Left lung (tissue), 10 donors: ENCODE measurements around the gene DUSP23. TPM values are rescaled to one million over a fixed set of nuclear protein-coding genes. Genes with fewer than 3 reads are reported as not detected.

Source experiments
- ATAC-seq: fragments of 200-7000 bp; cut with Tn5 transposase; one replicate; pipeline ENCODE4 v1.9.1; 2020; ENCODE audit warnings: moderate library complexity
- DNase-seq, 4 donors: peaks; one replicate each; pipeline ENCODE4 v3.0.0-alpha.2; 2013 to 2020
- H3K27ac ChIP-seq, 2 donors: fragments of 200-600 bp; sonication (generic) in 1 of 2; one replicate each; pipeline versions ENCODE4 v1.5.0 to v1.8.0; 2020 to 2021
- H3K27me3 ChIP-seq, 2 donors: fragments of 200-600 bp; sonication (generic) in 1 of 2; one replicate each; pipeline versions ENCODE4 v1.5.0 to v1.8.0; 2020 to 2021
- H3K36me3 ChIP-seq, 2 donors: fragments of 200-600 bp; sonication (generic) in 1 of 2; one replicate each; pipeline versions ENCODE4 v1.5.0 to v1.8.0; 2020 to 2021
- H3K4me1 ChIP-seq, 2 donors: fragments of 200-600 bp; one replicate each; pipeline ENCODE4 v1.8.0; 2021
- H3K4me3 ChIP-seq, 2 donors: fragments of 200-600 bp; sonication (generic) in 1 of 2; one replicate each; pipeline versions ENCODE4 v1.5.0 to v1.8.0; 2020 to 2021; ENCODE audit warnings: mild to moderate bottlenecking in 1 of 2
- H3K9me3 ChIP-seq, 2 donors: fragments of 200-600 bp; sonication (generic) in 1 of 2; one replicate each; pipeline versions ENCODE4 v1.5.0 to v1.8.0; 2020 to 2021
- intact Hi-C, 2 donors: fragments of 100-400 bp; cut with DNase I; formaldehyde crosslinking; loops; one replicate each; pipeline versions ENCODE4 v1.11.2 to v1.14.2; 2022
- polyA plus RNA-seq, 6 donors: library from polyadenylated mRNA; unstranded; fragments of 120-200 nt; gene quantifications; one replicate each; pipeline ENCODE4 v1.2.1, GENCODE V29; 2013; ENCODE audit not compliant: insufficient read length in 6 of 6
- total RNA-seq, 2 donors: library from RNA; stranded (reverse); fragmentation: NEBNext Ultra II Directional; extraction: Animal tissue kit (Norgen Biotek cat#: 25700); gene quantifications; one replicate each; pipeline ENCODE4 v1.2.1, GENCODE V29; 2021
- TF ChIP-seq, protein P1 (sequence below), 2 donors: fragments of 200-600 bp; sonication (generic) in 1 of 2; IDR thresholded peaks; one replicate each; pipeline versions ENCODE4 v1.5.0 to v1.8.0; 2021; ENCODE audit warnings: antibody characterized with exemption in 2 of 2
- donor health status: DM: no; HTN: yes; CAD: no.
- donor health status: DM: no; HTN: no; CAD: no.

Gene DUSP23
- total and polyA plus RNA-seq, 8 donors: 10.1 to 56.4 (median 15.4) TPM

GRCh38 chr1:159826441-159827101 is 45.8 kb downstream of the DUSP23 start, which contains the start of gene SLAMF8:
SLAMF8 (plus strand) TSS chr1:159826873; CDS start chr1:159826899, 26 bp downstream.
- H3K4me1 ChIP-seq: peaks cover 0 to 66% of the 10 kb centered on the region in 2 donors

GRCh38 chr1:159827102-159827490 is 46.3 kb downstream of the DUSP23 start:
- peaks cover 0 to 66% of the 10 kb centered on the region in 2 donors for H3K4me1 ChIP-seq
- no peaks in the 10 kb centered on the region for H3K9me3 ChIP-seq
- H3K27me3 ChIP-seq: no peaks in the 10 kb centered on the region
- ATAC-seq: no peak
- no peaks in the 10 kb centered on the region for H3K36me3 ChIP-seq
- no peak for DNase-seq
- peak overlapping the region in 1 of 2 donors; percentile 44 for H3K4me3 ChIP-seq
- intact Hi-C loops: no loop called here
- peak overlapping the region; percentile 36 to 64 for H3K27ac ChIP-seq
- TF ChIP-seq, protein P1, sequence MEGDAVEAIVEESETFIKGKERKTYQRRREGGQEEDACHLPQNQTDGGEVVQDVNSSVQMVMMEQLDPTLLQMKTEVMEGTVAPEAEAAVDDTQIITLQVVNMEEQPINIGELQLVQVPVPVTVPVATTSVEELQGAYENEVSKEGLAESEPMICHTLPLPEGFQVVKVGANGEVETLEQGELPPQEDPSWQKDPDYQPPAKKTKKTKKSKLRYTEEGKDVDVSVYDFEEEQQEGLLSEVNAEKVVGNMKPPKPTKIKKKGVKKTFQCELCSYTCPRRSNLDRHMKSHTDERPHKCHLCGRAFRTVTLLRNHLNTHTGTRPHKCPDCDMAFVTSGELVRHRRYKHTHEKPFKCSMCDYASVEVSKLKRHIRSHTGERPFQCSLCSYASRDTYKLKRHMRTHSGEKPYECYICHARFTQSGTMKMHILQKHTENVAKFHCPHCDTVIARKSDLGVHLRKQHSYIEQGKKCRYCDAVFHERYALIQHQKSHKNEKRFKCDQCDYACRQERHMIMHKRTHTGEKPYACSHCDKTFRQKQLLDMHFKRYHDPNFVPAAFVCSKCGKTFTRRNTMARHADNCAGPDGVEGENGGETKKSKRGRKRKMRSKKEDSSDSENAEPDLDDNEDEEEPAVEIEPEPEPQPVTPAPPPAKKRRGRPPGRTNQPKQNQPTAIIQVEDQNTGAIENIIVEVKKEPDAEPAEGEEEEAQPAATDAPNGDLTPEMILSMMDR (IDR thresholded peaks at IDR 0.05): no peak

More at GRCh38 chr1:159826441-159827101, 45.8 kb downstream of the DUSP23 start, which contains the start of gene SLAMF8:
- Histone ChIP-seq H3K36me3 (no peaks in the 10 kb centered on the region), H3K27ac (peak within 1 kb of the TSS; percentile 36 to 64), H3K9me3 (no peaks in the 10 kb centered on the region), H3K4me3 (peak within 1 kb of the TSS in 1 of 2 donors; percentile 44), H3K27me3 (no peaks in the 10 kb centered on the region)
- peak in 1 of 4 donors; percentile 69 for DNase-seq
- ATAC-seq: peak; percentile 60
- TF ChIP-seq, protein P1 (IDR thresholded peaks at IDR 0.05): no peak
- intact Hi-C loops: no loop called here

DNA sequence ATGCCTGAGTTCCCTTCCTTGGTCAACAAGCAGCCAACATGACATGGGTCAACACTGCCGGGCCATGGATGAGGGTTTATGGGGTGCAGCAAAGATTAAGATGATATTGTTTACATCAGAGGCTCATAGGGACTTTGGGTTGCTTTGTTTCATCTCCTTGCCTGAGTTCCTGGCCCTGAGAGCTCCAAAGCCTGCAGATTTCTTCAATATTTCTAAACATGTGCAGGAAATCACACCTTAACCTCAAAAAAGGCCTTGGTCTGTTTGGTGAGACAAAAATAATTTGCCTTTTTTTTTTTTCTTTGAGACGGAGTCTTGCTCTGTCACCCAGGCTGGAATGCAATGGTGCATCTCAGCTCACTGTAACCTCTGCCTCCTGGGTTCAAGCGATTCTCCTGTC is 46.8 kb downstream of the DUSP23 start:
- no peaks in the 10 kb centered on the region for H3K27me3 ChIP-seq
- intact Hi-C loops: no loop called here
- TF ChIP-seq, protein P1 (IDR thresholded peaks at IDR 0.05): no peak
- H3K27ac ChIP-seq: peak overlapping the region in 1 of 2 donors; percentile 64
- H3K36me3 ChIP-seq: no peaks in the 10 kb centered on the region
- ATAC-seq: no peak
- DNase-seq: no peak
- no peaks in the 10 kb centered on the region for H3K9me3 ChIP-seq
- peak overlapping the region in 1 of 2 donors; percentile 44 for H3K4me3 ChIP-seq
- H3K4me1 ChIP-seq: peaks cover 0 to 66% of the 10 kb centered on the region in 2 donors

GRCh38 chr1:159828176-159828575 is 47.4 kb downstream of the DUSP23 start:
- H3K9me3 ChIP-seq: no peaks in the 10 kb centered on the region
- H3K27me3 ChIP-seq: no peaks in the 10 kb centered on the region
- intact Hi-C loops: no loop called here
- H3K4me3 ChIP-seq: peak overlapping the region in 1 of 2 donors; percentile 44
- ATAC-seq (no peak), DNase-seq (no peak)
- TF ChIP-seq, protein P1 (IDR thresholded peaks at IDR 0.05): no peak
- peak overlapping the region in 1 of 2 donors; percentile 64 for H3K27ac ChIP-seq
- peaks cover 0 to 5% of the 10 kb centered on the region in 2 donors for H3K36me3 ChIP-seq
- peaks cover 0 to 66% of the 10 kb centered on the region in 2 donors for H3K4me1 ChIP-seq

- Histone ChIP-seq H3K9me3 (no peaks in the 10 kb centered on the region), H3K36me3 (peaks cover 0 to 11% of the 10 kb centered on the region in 2 donors), H3K27me3 (no peaks in the 10 kb centered on the region), H3K4me1 (peaks cover 0 to 66% of the 10 kb centered on the region in 2 donors), H3K27ac (peak overlapping the region in 1 of 2 donors; percentile 64), H3K4me3 (peak overlapping the region in 1 of 2 donors; percentile 44)
- TF ChIP-seq, protein P1 (IDR thresholded peaks at IDR 0.05): no peak
- DNase-seq (no peak), ATAC-seq (peak; percentile 8)
- intact Hi-C loops: no loop called here
Observed at GRCh38 chr1:159828581-159829272, 48.0 kb downstream of the DUSP23 start.
